ENCODE results near the gene SLC5A1.

GRCh38 chr22:32000181-32000580 is 42.9 kb upstream of the SLC5A1 start:
- TF ChIP-seq POLR2A (IDR thresholded peaks at IDR 0.05), result no peak
- TF ChIP-seq CTCF (IDR thresholded peaks at IDR 0.05), result no peak
- no peak for TF ChIP-seq POLR2AphosphoS5 (IDR thresholded peaks at IDR 0.05)
- TF ChIP-seq EP300 (IDR thresholded peaks at IDR 0.05), result no peak

All from gastroesophageal sphincter (tissue), 3 donors.